C4-2B (cell line): ENCODE data around the gene MCM6.

Source experiments
- ZFX ChIP-seq: fragments of 450-650 bp; IDR thresholded peaks from 2 replicates; pipeline ENCODE4 v1.6.1; 2017
- TF ChIP-seq, protein P1 (sequence below): fragments of 450-650 bp; conservative IDR thresholded peaks from 2 replicates; pipeline ENCODE4 v1.5.1; 2017; ENCODE audit warnings: mild to moderate bottlenecking

DNA sequence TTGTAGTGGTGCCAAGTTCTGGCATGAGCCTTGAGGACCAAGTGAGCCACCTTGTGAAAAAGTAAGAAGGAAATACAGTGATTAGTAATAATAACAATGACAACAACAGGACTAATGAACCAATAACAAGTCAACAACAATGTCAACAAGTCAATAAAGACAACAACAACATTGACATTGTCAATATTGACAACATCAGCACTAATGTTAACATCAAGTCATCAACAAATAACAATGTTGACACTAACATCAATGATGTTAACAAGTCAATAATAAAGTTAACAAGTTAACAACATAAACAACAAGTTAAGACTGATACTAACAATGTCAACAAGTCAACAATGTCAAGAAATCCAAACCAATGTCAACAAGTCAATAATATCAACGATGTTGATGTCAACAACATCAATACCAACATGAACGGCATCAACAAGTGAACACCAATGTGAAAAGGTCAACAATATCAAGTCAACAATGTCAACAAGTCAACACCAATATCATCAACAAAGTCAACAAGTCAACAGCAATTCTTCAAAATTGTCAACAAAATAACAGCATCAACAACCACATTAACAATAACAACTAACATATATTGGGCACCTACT is 63.2 kb downstream of the MCM6 start:
- TF ChIP-seq, protein P1, sequence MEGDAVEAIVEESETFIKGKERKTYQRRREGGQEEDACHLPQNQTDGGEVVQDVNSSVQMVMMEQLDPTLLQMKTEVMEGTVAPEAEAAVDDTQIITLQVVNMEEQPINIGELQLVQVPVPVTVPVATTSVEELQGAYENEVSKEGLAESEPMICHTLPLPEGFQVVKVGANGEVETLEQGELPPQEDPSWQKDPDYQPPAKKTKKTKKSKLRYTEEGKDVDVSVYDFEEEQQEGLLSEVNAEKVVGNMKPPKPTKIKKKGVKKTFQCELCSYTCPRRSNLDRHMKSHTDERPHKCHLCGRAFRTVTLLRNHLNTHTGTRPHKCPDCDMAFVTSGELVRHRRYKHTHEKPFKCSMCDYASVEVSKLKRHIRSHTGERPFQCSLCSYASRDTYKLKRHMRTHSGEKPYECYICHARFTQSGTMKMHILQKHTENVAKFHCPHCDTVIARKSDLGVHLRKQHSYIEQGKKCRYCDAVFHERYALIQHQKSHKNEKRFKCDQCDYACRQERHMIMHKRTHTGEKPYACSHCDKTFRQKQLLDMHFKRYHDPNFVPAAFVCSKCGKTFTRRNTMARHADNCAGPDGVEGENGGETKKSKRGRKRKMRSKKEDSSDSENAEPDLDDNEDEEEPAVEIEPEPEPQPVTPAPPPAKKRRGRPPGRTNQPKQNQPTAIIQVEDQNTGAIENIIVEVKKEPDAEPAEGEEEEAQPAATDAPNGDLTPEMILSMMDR = no peak
- TF ChIP-seq ZFX = no peak
